Testis (tissue), 2 donors: ENCODE data around the gene PTH2.

ENCODE experiments used
- CTCF ChIP-seq, 3 experiments: fragments of 450-650 bp in 2 of 3; fragments of 200-600 bp in 1 of 3; sonication (generic) in 1 of 3; IDR thresholded peaks; one replicate each; pipeline ENCODE4 v1.5.1; 2016 to 2019; ENCODE audit warnings: antibody characterized with exemption in 3 of 3, mild to moderate bottlenecking in 2 of 3, moderate library complexity in 1 of 3
- POLR2A ChIP-seq: fragments of 450-650 bp; IDR thresholded peaks from one replicate; pipeline ENCODE4 v1.6.1; 2017; ENCODE audit warnings: antibody characterized with exemption, mild to moderate bottlenecking, moderate library complexity

- TF ChIP-seq CTCF (IDR thresholded peaks at IDR 0.05) (no peak), POLR2A (no peak)
These were observed 2.8 kb upstream of the PTH2 start for GRCh38 chr19:49425922-49426592.
